ENCODE measurements around the gene MPG. TPM values are rescaled to one million over a fixed set of nuclear protein-coding genes. Genes with fewer than 3 reads are reported as not detected.

MPG gene
- total RNA-seq, 4 donors from 2014 or later: 75.0 to 124 (median 83.0) TPM

DNA sequence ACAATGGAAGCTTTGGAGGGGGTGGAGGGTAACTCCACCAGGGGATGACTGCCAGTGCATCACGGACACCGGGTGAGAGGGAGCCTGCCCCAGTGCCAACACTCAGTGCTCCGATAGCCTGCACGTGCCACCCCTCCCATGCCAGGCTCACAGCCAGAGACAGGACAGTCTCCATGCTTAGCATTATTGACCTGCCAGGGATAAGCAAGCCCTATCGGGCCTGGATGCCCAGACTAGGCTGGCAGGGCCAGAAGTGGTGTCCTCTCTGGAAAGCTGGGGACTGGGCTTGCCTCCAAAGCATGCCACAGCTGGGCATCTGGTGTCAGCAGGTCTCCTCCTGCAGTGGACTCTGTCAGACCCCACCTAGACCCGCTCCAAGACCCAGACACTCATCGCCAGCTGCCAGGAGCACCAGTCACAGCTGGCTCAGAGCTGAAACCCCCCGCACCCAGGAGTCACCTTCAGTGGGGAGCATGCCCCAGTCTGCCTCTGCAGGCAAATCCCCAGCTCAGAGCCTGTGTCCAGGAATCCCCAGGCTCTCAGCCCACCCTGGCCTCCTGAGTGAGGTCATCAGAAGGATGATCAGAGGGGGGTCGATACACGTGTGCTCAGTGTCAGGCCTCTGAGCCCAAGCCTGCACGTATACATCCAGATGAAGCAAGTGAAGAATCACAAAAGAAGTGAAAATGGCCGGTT is 3.8 kb upstream of the MPG start:
- no peak overlapping the region for H3K4me3 ChIP-seq
- no peak for TF ChIP-seq POLR2A (IDR thresholded peaks at IDR 0.05)
- TF ChIP-seq, protein P1, sequence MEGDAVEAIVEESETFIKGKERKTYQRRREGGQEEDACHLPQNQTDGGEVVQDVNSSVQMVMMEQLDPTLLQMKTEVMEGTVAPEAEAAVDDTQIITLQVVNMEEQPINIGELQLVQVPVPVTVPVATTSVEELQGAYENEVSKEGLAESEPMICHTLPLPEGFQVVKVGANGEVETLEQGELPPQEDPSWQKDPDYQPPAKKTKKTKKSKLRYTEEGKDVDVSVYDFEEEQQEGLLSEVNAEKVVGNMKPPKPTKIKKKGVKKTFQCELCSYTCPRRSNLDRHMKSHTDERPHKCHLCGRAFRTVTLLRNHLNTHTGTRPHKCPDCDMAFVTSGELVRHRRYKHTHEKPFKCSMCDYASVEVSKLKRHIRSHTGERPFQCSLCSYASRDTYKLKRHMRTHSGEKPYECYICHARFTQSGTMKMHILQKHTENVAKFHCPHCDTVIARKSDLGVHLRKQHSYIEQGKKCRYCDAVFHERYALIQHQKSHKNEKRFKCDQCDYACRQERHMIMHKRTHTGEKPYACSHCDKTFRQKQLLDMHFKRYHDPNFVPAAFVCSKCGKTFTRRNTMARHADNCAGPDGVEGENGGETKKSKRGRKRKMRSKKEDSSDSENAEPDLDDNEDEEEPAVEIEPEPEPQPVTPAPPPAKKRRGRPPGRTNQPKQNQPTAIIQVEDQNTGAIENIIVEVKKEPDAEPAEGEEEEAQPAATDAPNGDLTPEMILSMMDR (IDR thresholded peaks at IDR 0.05 in 4 of 5, conservative IDR thresholded peaks at IDR 0.05 in 1 of 5): no peak
- no peak for ATAC-seq
- no peaks in the 10 kb centered on the region for H3K9me3 ChIP-seq
- DNase-seq: no peak
- H3K4me1 ChIP-seq: peaks cover 48 to 64% of the 10 kb centered on the region in 2 donors
- H3K27me3 ChIP-seq: no peaks in the 10 kb centered on the region
- H3K36me3 ChIP-seq: no peaks in the 10 kb centered on the region
- intact Hi-C loops (cut with DNase I; ENCODE audit: low total_unique reads) (no loop called here), in situ Hi-C loops (cut with MboI; ENCODE audit: low sequenced_read_pairs in 4 of 4) (no loop called here)
- peak overlapping the region; percentile 8 to 92 (median 73) for H3K27ac ChIP-seq

DNA sequence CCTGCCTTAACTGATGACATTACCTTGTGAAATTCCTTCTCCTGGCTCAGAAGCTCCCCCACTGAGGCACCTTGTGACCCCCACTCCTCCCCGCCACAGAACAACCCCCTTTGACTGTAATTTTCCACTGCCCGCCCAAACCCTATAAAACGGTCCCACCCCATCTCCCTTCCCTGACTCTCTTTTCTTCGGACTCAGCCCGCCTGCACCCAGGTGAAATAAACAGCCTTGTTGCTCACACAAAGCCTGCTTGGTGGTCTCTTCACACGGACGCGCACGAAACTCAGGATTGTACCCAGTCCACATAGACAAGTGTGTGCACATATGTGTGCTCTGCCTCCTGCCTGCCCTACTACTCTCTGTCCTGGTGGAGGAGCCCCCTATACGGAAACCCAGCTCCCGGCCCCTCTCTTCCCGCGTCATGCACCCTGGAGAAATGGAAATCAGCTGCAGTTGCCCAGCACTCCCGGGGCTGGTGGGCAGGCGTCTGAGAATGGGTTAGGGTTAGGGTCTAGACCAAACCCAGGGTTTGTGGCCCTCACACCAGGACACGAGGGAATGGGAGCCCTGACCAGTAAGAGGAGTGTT is 3.2 kb upstream of the MPG start:
- Histone ChIP-seq H3K36me3 (peaks cover 0 to 6% of the 10 kb centered on the region in 2 donors), H3K4me3 (no peak overlapping the region), H3K27ac (peak overlapping the region; percentile 80 to 93 (median 92)), H3K9me3 (no peaks in the 10 kb centered on the region), H3K4me1 (peaks cover 47 to 66% of the 10 kb centered on the region in 2 donors), H3K27me3 (no peaks in the 10 kb centered on the region)
- DNase-seq (no peak), ATAC-seq (no peak)
- intact Hi-C loops (cut with DNase I; ENCODE audit: low total_unique reads): no loop called here
- in situ Hi-C loops (cut with MboI; ENCODE audit: low sequenced_read_pairs in 4 of 4): no loop called here
- no peak for TF ChIP-seq POLR2A (IDR thresholded peaks at IDR 0.05)
- TF ChIP-seq, protein P1 (IDR thresholded peaks at IDR 0.05 in 4 of 5, conservative IDR thresholded peaks at IDR 0.05 in 1 of 5): no peak

DNA sequence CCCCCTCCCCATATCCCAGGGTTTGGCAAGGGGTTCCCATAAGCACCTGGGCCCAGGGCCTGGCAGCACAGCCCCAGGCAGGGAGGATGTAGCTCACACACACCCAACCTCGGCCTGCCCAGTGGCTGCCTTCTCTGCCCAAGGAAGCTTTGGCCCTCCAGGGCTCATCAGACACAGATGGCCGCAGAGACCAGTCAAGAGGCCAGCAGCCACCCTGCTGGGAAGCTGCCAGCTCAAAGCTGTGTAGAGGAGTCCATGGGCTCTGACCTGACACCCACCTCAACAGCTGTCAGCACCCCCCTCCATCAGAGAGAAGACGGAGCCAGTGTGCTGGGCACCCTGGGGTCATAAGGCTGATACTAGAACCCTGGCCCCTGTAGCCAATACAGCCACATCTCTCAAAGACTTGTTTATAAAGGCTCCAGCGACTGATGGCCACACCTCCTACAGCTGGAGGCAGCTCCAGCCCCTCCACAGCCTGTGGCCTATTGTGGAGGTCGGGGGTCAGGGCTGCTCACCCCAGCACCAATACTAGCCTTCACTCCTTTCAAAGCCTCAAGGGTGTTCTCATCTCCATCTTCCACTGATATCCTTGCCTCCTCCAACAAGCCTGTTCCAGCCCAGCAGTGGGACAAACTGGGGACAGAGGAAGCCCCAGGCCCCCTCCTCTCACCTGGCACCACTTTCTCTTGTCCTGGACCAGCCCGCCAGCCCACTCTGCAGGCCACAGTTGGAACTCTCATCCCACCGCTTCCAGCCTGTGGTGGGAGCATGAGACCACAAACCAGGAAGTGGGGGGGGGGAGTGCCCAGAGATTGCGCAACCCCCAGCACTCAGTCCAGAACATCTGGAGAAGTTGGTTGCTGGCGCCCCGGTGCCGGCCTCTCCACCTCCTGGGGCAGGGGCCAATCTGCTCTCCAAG is 2.2 kb upstream of the MPG start:
- in situ Hi-C loops (cut with MboI; ENCODE audit: low sequenced_read_pairs in 4 of 4) (no loop called here), intact Hi-C loops (cut with DNase I; ENCODE audit: low total_unique reads) (no loop called here)
- ATAC-seq (peak in 1 of 2 donors; percentile 8), DNase-seq (peak; percentile 67 to 79)
- no peak for TF ChIP-seq POLR2A (IDR thresholded peaks at IDR 0.05)
- TF ChIP-seq, protein P1 (IDR thresholded peaks at IDR 0.05 in 4 of 5, conservative IDR thresholded peaks at IDR 0.05 in 1 of 5): no peak
- Histone ChIP-seq H3K9me3 (no peaks in the 10 kb centered on the region), H3K36me3 (peaks cover 0 to 12% of the 10 kb centered on the region in 2 donors), H3K4me1 (peaks cover 37 to 56% of the 10 kb centered on the region in 2 donors), H3K27me3 (no peaks in the 10 kb centered on the region), H3K4me3 (peak overlapping the region in 1 of 4 donors; percentile 77), H3K27ac (peak overlapping the region; percentile 80 to 93 (median 92))

DNA sequence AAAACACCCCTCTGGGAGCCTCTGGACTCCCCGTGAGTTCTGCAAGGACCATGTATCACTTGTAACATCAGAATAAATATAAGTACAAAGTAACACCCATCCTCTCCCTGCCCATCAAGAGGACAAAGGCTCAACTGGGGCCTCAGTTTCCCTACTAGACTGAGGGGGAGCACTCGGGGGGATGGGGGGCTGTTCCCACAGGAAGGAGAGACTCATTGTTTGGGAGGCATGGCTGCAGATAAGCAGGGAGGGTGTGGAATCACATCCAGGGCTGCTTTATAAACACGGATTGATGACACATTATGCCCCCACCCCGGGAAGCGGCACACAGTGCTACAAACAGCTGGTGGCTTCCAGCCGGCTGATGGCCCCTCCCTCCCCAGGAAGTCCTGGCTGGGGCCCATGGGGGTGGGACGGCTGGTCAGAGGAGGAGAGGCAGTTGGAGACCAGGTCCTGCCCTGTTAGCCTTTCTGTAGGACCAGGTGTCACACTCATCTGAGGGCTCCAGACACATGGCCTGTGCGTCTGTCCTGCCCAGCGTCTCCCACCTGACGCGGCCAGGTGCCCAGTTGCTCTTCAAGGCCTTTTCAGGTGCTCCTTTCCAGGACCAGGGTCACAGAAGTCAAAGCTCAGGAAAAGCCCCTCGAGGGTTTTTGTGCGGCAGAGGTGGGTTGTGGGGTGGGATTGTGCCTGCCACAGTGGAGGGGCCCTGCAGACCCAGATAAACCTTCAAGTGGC is 1.3 kb upstream of the MPG start:
- peak in 1 of 2 donors; percentile 7 for ATAC-seq
- Histone ChIP-seq H3K36me3 (peaks cover 0 to 14% of the 10 kb centered on the region in 2 donors), H3K4me3 (peak overlapping the region; percentile 77 to 86 (median 78)), H3K9me3 (no peaks in the 10 kb centered on the region), H3K4me1 (peaks cover 28 to 48% of the 10 kb centered on the region in 2 donors), H3K27me3 (no peaks in the 10 kb centered on the region), H3K27ac (peak overlapping the region; percentile 80 to 93 (median 92))
- in situ Hi-C loops (cut with MboI; ENCODE audit: low sequenced_read_pairs in 4 of 4): no loop called here
- TF ChIP-seq POLR2A (IDR thresholded peaks at IDR 0.05): peak in 1 of 2 donors; percentile 24
- TF ChIP-seq, protein P1 (IDR thresholded peaks at IDR 0.05 in 4 of 5, conservative IDR thresholded peaks at IDR 0.05 in 1 of 5): no peak
- DNase-seq: peak; percentile 58 to 75
- intact Hi-C loops (cut with DNase I; ENCODE audit: low total_unique reads): no loop called here
